ENCODE measurements around the gene IMP4. TPM values are rescaled to one million over a fixed set of nuclear protein-coding genes. Genes with fewer than 3 reads are reported as not detected.
A peak's percentile ranks its signal among the peaks of the same experiment; 100 is the strongest.

IMP4 gene
- polyA plus RNA-seq, 3 donors, result 57.6 to 81.2 (median 58.5) TPM

DNA sequence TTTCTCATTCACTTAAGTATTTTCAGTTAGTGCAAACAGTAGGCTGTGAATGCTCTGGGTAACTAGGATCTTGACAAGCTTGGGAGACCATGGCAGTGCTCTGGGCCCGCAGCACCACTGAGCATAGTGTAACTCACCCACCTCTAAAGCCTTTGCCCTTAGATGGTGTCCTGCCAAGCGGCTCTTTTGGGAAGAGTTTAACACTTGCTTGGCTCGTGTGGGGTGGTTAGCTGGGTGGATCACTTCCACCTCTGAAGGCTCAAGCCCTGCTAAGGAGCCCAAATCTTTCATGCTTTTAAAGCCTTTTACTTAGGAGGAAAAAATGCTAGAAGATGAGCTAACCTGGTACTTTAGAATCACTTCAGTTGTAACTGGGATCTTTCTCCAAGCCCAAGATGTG lies 47.1 kb downstream of the IMP4 start:
- Mint-ChIP-seq H3K4me3 (no peak overlapping the region), H3K9me3 (peaks cover 0 to 3% (median 0%) of the 10 kb centered on the region in 7 donors), H3K27ac (peak overlapping the region in 5 of 7 donors; percentile 92 to 99 (median 98)), H3K27me3 (ENCODE audit: low read depth in 3 of 3) (peaks cover 2 to 5% (median 4%) of the 10 kb centered on the region in 3 donors), H3K36me3 (peaks cover 14 to 24% of the 10 kb centered on the region in 2 donors), H3K4me1 (peaks cover 46% of the 10 kb centered on the region)
- 100% methylated on average over 1 of the region's 3 CpGs for WGBS (ENCODE audit: insufficient coverage)
- H3K9me3 ChIP-seq (replicated peaks in 1 of 2; ENCODE audit: control insufficient read depth in 1 of 2, insufficient read depth in 1 of 2, low read length in 2 of 2), result no peaks in the 10 kb centered on the region
- H2AFZ ChIP-seq (ENCODE audit: insufficient read depth, low read depth, low read length, poor library complexity, severe bottlenecking), result peak overlapping the region; percentile 95
- intact Hi-C loops (cut with micrococcal nuclease), result no loop called here
- H3K4me3 ChIP-seq (replicated peaks in 1 of 3; ENCODE audit: low read depth in 2 of 3, low read length in 3 of 3), result peak overlapping the region in 1 of 3 experiments; percentile 88
- TF ChIP-seq, protein P1, sequence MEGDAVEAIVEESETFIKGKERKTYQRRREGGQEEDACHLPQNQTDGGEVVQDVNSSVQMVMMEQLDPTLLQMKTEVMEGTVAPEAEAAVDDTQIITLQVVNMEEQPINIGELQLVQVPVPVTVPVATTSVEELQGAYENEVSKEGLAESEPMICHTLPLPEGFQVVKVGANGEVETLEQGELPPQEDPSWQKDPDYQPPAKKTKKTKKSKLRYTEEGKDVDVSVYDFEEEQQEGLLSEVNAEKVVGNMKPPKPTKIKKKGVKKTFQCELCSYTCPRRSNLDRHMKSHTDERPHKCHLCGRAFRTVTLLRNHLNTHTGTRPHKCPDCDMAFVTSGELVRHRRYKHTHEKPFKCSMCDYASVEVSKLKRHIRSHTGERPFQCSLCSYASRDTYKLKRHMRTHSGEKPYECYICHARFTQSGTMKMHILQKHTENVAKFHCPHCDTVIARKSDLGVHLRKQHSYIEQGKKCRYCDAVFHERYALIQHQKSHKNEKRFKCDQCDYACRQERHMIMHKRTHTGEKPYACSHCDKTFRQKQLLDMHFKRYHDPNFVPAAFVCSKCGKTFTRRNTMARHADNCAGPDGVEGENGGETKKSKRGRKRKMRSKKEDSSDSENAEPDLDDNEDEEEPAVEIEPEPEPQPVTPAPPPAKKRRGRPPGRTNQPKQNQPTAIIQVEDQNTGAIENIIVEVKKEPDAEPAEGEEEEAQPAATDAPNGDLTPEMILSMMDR (IDR thresholded peaks at IDR 0.05), result no peak
- H3K27ac ChIP-seq (ENCODE audit: low read depth in 1 of 2, low read length in 2 of 2), result peak overlapping the region in 1 of 2 donors; percentile 97
- H3K4me1 ChIP-seq (ENCODE audit: control insufficient read depth in 1 of 2, insufficient read depth in 2 of 2, low read length in 2 of 2), result peaks cover 41 to 44% of the 10 kb centered on the region in 2 donors
- no peaks in the 10 kb centered on the region for H3K27me3 ChIP-seq (ENCODE audit: control insufficient read depth in 2 of 2, insufficient read depth in 2 of 2, low read length in 2 of 2)
- peaks cover 6% of the 10 kb centered on the region for H3K79me2 ChIP-seq (ENCODE audit: insufficient read depth, low read length)
- peak overlapping the region; percentile 96 for H3K4me2 ChIP-seq (replicated peaks; ENCODE audit: extremely low read depth, low read length, poor library complexity, severe bottlenecking)
- H3K36me3 ChIP-seq (replicated peaks in 1 of 2; ENCODE audit: control insufficient read depth in 1 of 2, insufficient read depth in 2 of 2, low read length in 2 of 2), result no peaks in the 10 kb centered on the region
- no peaks in the 10 kb centered on the region for H4K20me1 ChIP-seq (ENCODE audit: insufficient read depth, low read length)
- H3K9ac ChIP-seq (ENCODE audit: insufficient read depth, low read length, poor library complexity, severe bottlenecking), result no peak overlapping the region
- no peak for DNase-seq

DNA sequence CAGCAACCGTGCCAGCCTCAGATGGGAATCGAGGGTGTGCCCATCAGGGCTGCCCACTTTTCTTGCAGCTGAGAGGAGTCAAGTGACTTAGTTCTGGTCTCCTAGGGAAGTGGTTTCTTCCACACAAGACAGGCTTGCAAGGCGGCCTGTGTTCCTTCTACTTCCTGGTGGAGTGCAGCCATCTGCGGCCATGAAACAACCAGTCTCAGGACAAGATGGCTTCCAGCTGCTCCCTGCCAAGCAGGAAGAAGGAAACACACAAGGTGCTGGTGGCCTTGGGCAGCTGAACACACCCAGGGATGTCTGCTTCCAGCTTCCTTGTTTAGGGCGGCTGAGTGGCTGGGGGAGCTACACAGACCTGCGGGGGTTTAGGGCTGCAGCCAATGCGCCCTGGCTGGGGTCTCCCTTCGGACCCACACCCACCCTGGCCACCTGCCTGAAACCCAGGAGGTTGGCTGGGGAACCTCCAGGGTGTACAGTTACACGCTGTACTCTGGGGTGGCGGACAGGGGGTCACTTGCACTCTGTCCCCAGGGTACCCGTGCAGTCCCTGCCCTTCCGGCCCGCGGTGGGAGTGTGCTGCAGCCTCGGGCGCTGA lies 47.9 kb downstream of the IMP4 start:
- Histone ChIP-seq H3K79me2 (ENCODE audit: insufficient read depth, low read length) (peaks cover 6% of the 10 kb centered on the region), H3K4me1 (ENCODE audit: control insufficient read depth in 1 of 2, insufficient read depth in 2 of 2, low read length in 2 of 2) (peaks cover 34 to 37% of the 10 kb centered on the region in 2 donors), H3K27me3 (ENCODE audit: control insufficient read depth in 2 of 2, insufficient read depth in 2 of 2, low read length in 2 of 2) (no peaks in the 10 kb centered on the region), H4K20me1 (ENCODE audit: insufficient read depth, low read length) (no peaks in the 10 kb centered on the region), H3K9me3 (replicated peaks in 1 of 2; ENCODE audit: control insufficient read depth in 1 of 2, insufficient read depth in 1 of 2, low read length in 2 of 2) (no peaks in the 10 kb centered on the region), H3K9ac (ENCODE audit: insufficient read depth, low read length, poor library complexity, severe bottlenecking) (peak overlapping the region; percentile 82), H3K27ac (ENCODE audit: low read depth in 1 of 2, low read length in 2 of 2) (peak overlapping the region; percentile 91 to 97), H3K36me3 (replicated peaks in 1 of 2; ENCODE audit: control insufficient read depth in 1 of 2, insufficient read depth in 2 of 2, low read length in 2 of 2) (no peaks in the 10 kb centered on the region), H3K4me2 (replicated peaks; ENCODE audit: extremely low read depth, low read length, poor library complexity, severe bottlenecking) (peak overlapping the region; percentile 96), H3K4me3 (replicated peaks in 1 of 3; ENCODE audit: low read depth in 2 of 3, low read length in 3 of 3) (peak overlapping the region; percentile 50 to 88 (median 61)), H2AFZ (ENCODE audit: insufficient read depth, low read depth, low read length, poor library complexity, severe bottlenecking) (peak overlapping the region; percentile 95)
- Mint-ChIP-seq H3K4me3 (peak overlapping the region; percentile 90 to 97), H3K36me3 (peaks cover 14 to 24% of the 10 kb centered on the region in 2 donors), H3K27me3 (ENCODE audit: low read depth in 3 of 3) (peaks cover 2 to 5% (median 4%) of the 10 kb centered on the region in 3 donors), H3K27ac (peak overlapping the region; percentile 92 to 99 (median 98)), H3K9me3 (peaks cover 0 to 3% (median 0%) of the 10 kb centered on the region in 7 donors), H3K4me1 (peaks cover 39% of the 10 kb centered on the region)
- intact Hi-C loops (cut with micrococcal nuclease), result no loop called here
- WGBS (ENCODE audit: insufficient coverage), result 44% methylated on average over 13 of the region's 16 CpGs
- TF ChIP-seq, protein P1 (IDR thresholded peaks at IDR 0.05), result no peak
- DNase-seq, result peak; percentile 56 to 63 (median 61)

Data from CD14-positive monocyte (primary cell).